Neural progenitor cell (in vitro differentiated cells): ENCODE measurements around the gene SNF8.

ENCODE experiments used
- CTCF ChIP-seq: fragments of 200-600 bp; sonication (generic); IDR thresholded peaks from 2 replicates; pipeline ENCODE4 v1.5.1; 2017; ENCODE audit warnings: antibody characterized with exemption, mild to moderate bottlenecking
- EZH2 ChIP-seq: fragments of 200-600 bp; sonication (generic); IDR thresholded peaks from 2 replicates; pipeline ENCODE4 v1.6.1; 2017; ENCODE audit warnings: antibody characterized with exemption, mild to moderate bottlenecking, moderate library complexity
- EZH2phosphoT487 ChIP-seq: fragments of 200-600 bp; sonication (generic); IDR thresholded peaks from 2 replicates; pipeline ENCODE4 v1.6.1; 2017; ENCODE audit warnings: antibody characterized with exemption

GRCh38 chr17:48930435-48930873, 14.2 kb downstream of the SNF8 start:
- TF ChIP-seq EZH2, result no peak
- no peak for TF ChIP-seq CTCF
- no peak for TF ChIP-seq EZH2phosphoT487
